Middle frontal gyrus (tissue), 1 donor: ENCODE measurements around the gene ETFDH.
"Not testable (repeated sequence)": the region's sequence is repeated elsewhere in the genome, so short reads cannot be mapped to it uniquely, and the experiment has no call there.

Experiments
- DNase-seq: peaks from one replicate; pipeline ENCODE4 v3.0.0-alpha.2; 2015; ENCODE audit warnings: low spot score; ENCODE audit errors: extremely low spot score

ETFDH gene

GRCh38 chr4:158678767-158679166 lies 6.7 kb downstream of the ETFDH start:
- no peak for DNase-seq

- DNase-seq, result no peak
Measured at GRCh38 chr4:158681629-158682028, 9.5 kb downstream of the ETFDH start.

GRCh38 chr4:158682066-158682465 lies 10.0 kb downstream of the ETFDH start:
- DNase-seq, result no peak

GRCh38 chr4:158688813-158689212 lies 16.7 kb downstream of the ETFDH start:
- no peak for DNase-seq

GRCh38 chr4:158704274-158704673 lies 32.2 kb downstream of the ETFDH start:
- DNase-seq, result no peak

- no peak for DNase-seq
Measured at GRCh38 chr4:158710814-158711213, 38.7 kb downstream of the ETFDH start.

- not testable (repeated sequence) for DNase-seq
Measured at GRCh38 chr4:158712622-158713021, 40.5 kb downstream of the ETFDH start.

- DNase-seq, result no peak
Measured at GRCh38 chr4:158714937-158715336, 42.8 kb downstream of the ETFDH start.

- DNase-seq, result no peak
Measured at GRCh38 chr4:158715802-158716201, 43.7 kb downstream of the ETFDH start.

GRCh38 chr4:158721680-158722079 lies 49.6 kb downstream of the ETFDH start:
- DNase-seq, result no peak

GRCh38 chr4:158722291-158722916 lies 50.3 kb downstream of the ETFDH start:
- DNase-seq, result no peak

GRCh38 chr4:158722917-158723793 lies 51.1 kb downstream of the ETFDH start, which contains the start of gene PPID:
Gene PPID (minus strand): TSS chr4:158723396. CDS start chr4:158723288, 108 bp downstream.
- DNase-seq, result peak; percentile 78

- no peak for DNase-seq
Measured at GRCh38 chr4:158724637-158725036, 52.5 kb downstream of the ETFDH start.

- DNase-seq, result no peak
Measured at GRCh38 chr4:158726633-158727032, 54.5 kb downstream of the ETFDH start.

- DNase-seq, result no peak
Measured at GRCh38 chr4:158728236-158728635, 56.1 kb downstream of the ETFDH start.

GRCh38 chr4:158729716-158730559 lies 57.8 kb downstream of the ETFDH start:
- peak; percentile 56 for DNase-seq

GRCh38 chr4:158738866-158739265 lies 66.8 kb downstream of the ETFDH start:
- no peak for DNase-seq

GRCh38 chr4:158739600-158739999 lies 67.5 kb downstream of the ETFDH start:
- no peak for DNase-seq

- DNase-seq, result no peak
Measured at GRCh38 chr4:158741326-158742021, 69.4 kb downstream of the ETFDH start.

GRCh38 chr4:158746537-158746936 lies 74.4 kb downstream of the ETFDH start:
- DNase-seq, result not testable (repeated sequence)

GRCh38 chr4:158750379-158750778 lies 78.3 kb downstream of the ETFDH start:
- DNase-seq, result no peak
